ENCODE data around the gene EGLN3.

GRCh38 chr14:33990790-33991189, 39.9 kb upstream of the EGLN3 start:
- TF ChIP-seq, protein P1, sequence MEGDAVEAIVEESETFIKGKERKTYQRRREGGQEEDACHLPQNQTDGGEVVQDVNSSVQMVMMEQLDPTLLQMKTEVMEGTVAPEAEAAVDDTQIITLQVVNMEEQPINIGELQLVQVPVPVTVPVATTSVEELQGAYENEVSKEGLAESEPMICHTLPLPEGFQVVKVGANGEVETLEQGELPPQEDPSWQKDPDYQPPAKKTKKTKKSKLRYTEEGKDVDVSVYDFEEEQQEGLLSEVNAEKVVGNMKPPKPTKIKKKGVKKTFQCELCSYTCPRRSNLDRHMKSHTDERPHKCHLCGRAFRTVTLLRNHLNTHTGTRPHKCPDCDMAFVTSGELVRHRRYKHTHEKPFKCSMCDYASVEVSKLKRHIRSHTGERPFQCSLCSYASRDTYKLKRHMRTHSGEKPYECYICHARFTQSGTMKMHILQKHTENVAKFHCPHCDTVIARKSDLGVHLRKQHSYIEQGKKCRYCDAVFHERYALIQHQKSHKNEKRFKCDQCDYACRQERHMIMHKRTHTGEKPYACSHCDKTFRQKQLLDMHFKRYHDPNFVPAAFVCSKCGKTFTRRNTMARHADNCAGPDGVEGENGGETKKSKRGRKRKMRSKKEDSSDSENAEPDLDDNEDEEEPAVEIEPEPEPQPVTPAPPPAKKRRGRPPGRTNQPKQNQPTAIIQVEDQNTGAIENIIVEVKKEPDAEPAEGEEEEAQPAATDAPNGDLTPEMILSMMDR (IDR thresholded peaks at IDR 0.05; ENCODE audit: low read length): no peak
- TF ChIP-seq EZH2 (IDR thresholded peaks at IDR 0.05; ENCODE audit: borderline replicate concordance, low read length): no peak

Measured in OCI-LY1 (cell line).